Heart left ventricle (tissue), 16 donors: ENCODE results near the gene MAP1B. TPM values are rescaled to one million over a fixed set of nuclear protein-coding genes. Genes with fewer than 3 reads are reported as not detected.

Source experiments
- ATAC-seq, 4 donors: fragments of 200-7000 bp; cut with Tn5 transposase; one replicate each; pipeline ENCODE4 v1.9.1; 2020 to 2022; ENCODE audit warnings: moderate library complexity in 4 of 4, mild to moderate bottlenecking in 3 of 4, moderate number of reproducible peaks in 1 of 4
- DNase-seq, 5 donors: peaks; one replicate each; pipeline ENCODE4 v3.0.0-alpha.2; 2020
- H3K27ac ChIP-seq, 12 donors: fragments of 200-600 bp; sonication (generic) in 4 of 12; one replicate each; pipeline versions ENCODE4 v1.5.0 to v1.8.0; 2016 to 2022; ENCODE audit warnings: mild to moderate bottlenecking in 2 of 12
- H3K27me3 ChIP-seq, 9 donors: fragments of 200-600 bp; sonication (generic) in 2 of 9; one replicate each; pipeline versions ENCODE4 v1.5.1 to v1.8.0; 2016 to 2022; ENCODE audit warnings: mild to moderate bottlenecking in 3 of 9
- H3K36me3 ChIP-seq, 9 donors: fragments of 200-600 bp; sonication (generic) in 2 of 9; one replicate each; pipeline versions ENCODE4 v1.5.0 to v1.8.0; 2018 to 2022; ENCODE audit warnings: mild to moderate bottlenecking in 2 of 9
- H3K4me1 ChIP-seq, 12 donors: fragments of 200-600 bp; sonication (generic) in 4 of 12; one replicate each; pipeline versions ENCODE4 v1.5.0 to v1.8.0; 2016 to 2022; ENCODE audit warnings: mild to moderate bottlenecking in 3 of 12
- H3K4me3 ChIP-seq, 12 donors: fragments of 200-600 bp; sonication (generic) in 4 of 12; one replicate each; pipeline versions ENCODE4 v1.5.0 to v1.8.0; 2017 to 2022; ENCODE audit warnings: mild to moderate bottlenecking in 9 of 12, moderate library complexity in 4 of 12
- H3K9me3 ChIP-seq, 12 donors: fragments of 200-600 bp; sonication (generic) in 4 of 12; one replicate each; pipeline versions ENCODE4 v1.5.0 to v1.8.0; 2016 to 2022; ENCODE audit warnings: mild to moderate bottlenecking in 1 of 12
- CTCF ChIP-seq, 12 donors: fragments of 200-600 bp; sonication (generic) in 4 of 12; IDR thresholded peaks; one replicate each; pipeline versions ENCODE4 v1.5.0 to v1.8.0; 2018 to 2022; ENCODE audit warnings: antibody characterized with exemption in 12 of 12, mild to moderate bottlenecking in 5 of 12
- POLR2A ChIP-seq, 2 donors: fragments of 450-650 bp; IDR thresholded peaks; one replicate each; pipeline ENCODE4 v1.6.1; 2017; ENCODE audit warnings: antibody characterized with exemption in 2 of 2, mild to moderate bottlenecking in 2 of 2, moderate library complexity in 2 of 2
- WGBS, 4 donors: extraction: QIAGEN DNeasy Blood & Tissue Kit in 2 of 4; methylation state at CpG; one replicate each; pipeline versions ENCODE4 v1.1.5 to v1.1.7; 2013 to 2018; 5-methylcytosine and 5-hydroxymethylcytosine counted together
- intact Hi-C, 10 donors: fragments of 100-400 bp; cut with DNase I; formaldehyde crosslinking; loops; one replicate each; pipeline versions ENCODE4 v1.11.1 to v1.14.2; 2022
- polyA plus RNA-seq, 2 donors: library from polyadenylated mRNA; stranded (reverse); fragments of 200-250 nt; gene quantifications; one replicate each; pipeline ENCODE4 v1.2.3, GENCODE V29; 2013
- total RNA-seq, 9 donors: library from RNA; depleted of rRNA in 2 of 9; stranded (reverse); fragments of >200 nt in 2 of 9; fragmentation: NEBNext Ultra II Directional in 3 of 9; extraction: Animal tissue kit (Norgen Biotek cat#: 25700) in 3 of 9; gene quantifications; one replicate each; pipeline versions ENCODE4 v1.1.0 to v1.2.4, GENCODE V29; 2016 to 2023
- donor health status: ischemic (EF 13 %, LVEDD 7.1; RV severe dilation, severe dysfunction).
- donor health status: healthy with polysubstance abuse.
- donor health status: DM: no; HTN: yes; CAD: no.
- donor health status: DM: no; HTN: no; CAD: no.
- donor health status: ischemic (EF 25% LVEDD 6.9; RV normal size, moderate dysfunction).
- donor health status: ischemic (EF 25% LVEDD 5.7; RV mildly dilated, moderate dysfunction).
- donor health status: healthy.
- donor health status: DM: yes; HTN: yes; CAD: no.
- donor health status: ischemic (EF 35%, LVEDD 5.7; RV mildly dilated, moderate dysfunction).
- donor health status: nonischemic (EF 11% LVEDD 7.7; RV severe dilation, severe dysfunction).
- donor health status: DM: yes; HTN: yes; CAD: no.
- donor health status: PGD.
- donor health status: ischemic (EF 29% LVEDD 5.4; RV normal size, mild dysfunction).
- donor health status: nonischemic (EF 23%, LVEDD 6.1; RV moderate dilation, normal function).

The MAP1B gene
- total and polyA plus RNA-seq, 11 donors, result 10.1 to 603 (median 133) TPM

- Histone ChIP-seq H3K9me3 (no peaks in the 10 kb centered on the region), H3K36me3 (peaks cover 0 to 4% (median 0%) of the 10 kb centered on the region in 9 donors), H3K27me3 (peaks cover 0 to 3% (median 0%) of the 10 kb centered on the region in 9 donors), H3K4me3 (no peak overlapping the region), H3K27ac (peak overlapping the region in 11 of 12 donors; percentile 10 to 71 (median 53)), H3K4me1 (peaks cover 0 to 92% (median 26%) of the 10 kb centered on the region in 12 donors)
- TF ChIP-seq POLR2A (IDR thresholded peaks at IDR 0.05), result no peak
- DNase-seq (peak in 3 of 5 donors; percentile 42 to 62 (median 59)), ATAC-seq (peak; percentile 54 to 80 (median 76))
- intact Hi-C loops, result loop anchor here in 1 of 10 donors (10.0 kb wide), 1 partner anchor 133 kb away; no protein-coding TSS in a partner anchor
- WGBS, 4 donors, result 46 to 59% (median 52%) methylated on average over 8 of the region's 8 CpGs
Measured at GRCh38 chr5:72141440-72142355, 34.4 kb downstream of the MAP1B start.

DNA sequence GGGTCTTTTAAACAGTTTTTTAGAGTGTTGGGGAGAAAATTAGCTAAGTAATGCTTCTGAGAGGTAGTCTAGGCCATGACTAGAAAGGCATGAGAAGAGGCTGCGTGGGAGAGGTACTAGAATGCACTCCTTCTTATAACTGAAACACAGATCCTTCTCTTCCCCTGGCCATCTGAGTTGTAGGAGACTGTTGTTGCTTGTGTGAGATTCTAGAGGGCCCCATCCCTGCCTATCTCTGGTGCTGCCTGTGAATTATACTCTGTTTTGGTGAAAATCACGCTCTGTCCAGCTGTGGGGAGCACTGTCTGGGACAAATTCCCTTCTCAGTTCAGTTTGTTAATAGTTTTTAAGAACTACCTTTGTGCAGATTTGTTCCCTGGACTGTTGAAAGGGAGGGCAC lies 37.5 kb downstream of the MAP1B start:
- intact Hi-C loops, result loop anchor here in 1 of 10 donors (10.0 kb wide), 1 partner anchor 130 kb away; no protein-coding TSS in a partner anchor
- 91 to 95% (median 94%) methylated on average over 2 of the region's 2 CpGs for WGBS, 4 donors
- H3K36me3 ChIP-seq, result peaks cover 0 to 15% (median 6%) of the 10 kb centered on the region in 9 donors
- peaks cover 0 to 69% (median 17%) of the 10 kb centered on the region in 12 donors for H3K4me1 ChIP-seq
- TF ChIP-seq POLR2A (IDR thresholded peaks at IDR 0.05) (no peak), CTCF (IDR thresholded peaks at IDR 0.05) (no peak)
- H3K27me3 ChIP-seq, result peaks cover 0 to 3% (median 0%) of the 10 kb centered on the region in 9 donors
- DNase-seq, result no peak
- no peak for ATAC-seq
- no peaks in the 10 kb centered on the region for H3K9me3 ChIP-seq
- no peak overlapping the region for H3K4me3 ChIP-seq
- H3K27ac ChIP-seq, result peak overlapping the region in 1 of 12 donors; percentile 46

DNA sequence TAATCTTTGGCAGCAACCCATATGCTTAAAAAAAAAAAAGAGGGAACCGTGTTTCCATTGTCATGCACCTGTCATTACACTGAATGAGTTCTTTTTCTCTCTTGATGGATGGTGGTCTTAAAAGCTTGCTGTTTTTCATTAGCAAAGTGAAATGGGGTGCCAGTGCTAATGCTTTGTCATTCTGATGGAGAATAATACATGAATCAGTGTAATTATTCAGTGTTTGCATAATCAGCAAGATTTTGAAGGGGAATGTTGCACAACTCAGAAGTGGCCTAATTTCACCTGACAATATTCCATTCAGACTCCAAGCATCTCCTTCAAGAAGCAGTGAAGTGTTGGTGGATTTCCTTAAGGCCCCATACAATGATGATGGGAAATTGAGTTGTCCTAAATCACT lies 38.1 kb downstream of the MAP1B start:
- no peak for DNase-seq
- TF ChIP-seq POLR2A (IDR thresholded peaks at IDR 0.05) (no peak), CTCF (IDR thresholded peaks at IDR 0.05) (no peak)
- Histone ChIP-seq H3K9me3 (no peaks in the 10 kb centered on the region), H3K4me3 (no peak overlapping the region), H3K4me1 (peaks cover 0 to 72% (median 17%) of the 10 kb centered on the region in 12 donors), H3K27ac (no peak overlapping the region), H3K27me3 (peaks cover 0 to 3% (median 0%) of the 10 kb centered on the region in 9 donors), H3K36me3 (peaks cover 0 to 15% (median 6%) of the 10 kb centered on the region in 9 donors)
- no peak for ATAC-seq
- 42 to 51% (median 49%) methylated on average over 1 of the region's 1 CpG for WGBS, 4 donors
- intact Hi-C loops, result loop anchor here in 1 of 10 donors (10.0 kb wide), 1 partner anchor 129 kb away; no protein-coding TSS in a partner anchor

DNA sequence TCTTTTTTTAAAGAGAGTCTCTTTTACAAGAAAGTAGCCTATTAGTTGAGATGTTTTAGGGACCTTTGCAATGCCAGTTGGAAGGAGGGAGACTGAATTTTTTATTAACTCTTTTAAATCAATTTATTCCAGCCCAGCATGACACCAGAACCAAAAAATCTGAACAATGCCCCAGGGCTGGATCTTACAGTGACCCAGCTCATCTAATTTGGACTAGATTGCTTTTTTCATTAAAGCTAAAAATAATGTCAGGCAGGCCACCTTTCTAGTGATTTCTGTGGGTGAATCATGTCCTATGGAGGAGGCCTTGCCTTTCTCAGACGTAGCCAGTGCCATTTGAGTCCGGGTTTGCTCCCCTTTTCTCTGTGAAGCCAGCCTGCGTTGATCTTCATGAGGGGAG lies 38.8 kb downstream of the MAP1B start:
- Histone ChIP-seq H3K27me3 (peaks cover 0 to 3% (median 0%) of the 10 kb centered on the region in 9 donors), H3K36me3 (peaks cover 0 to 15% (median 6%) of the 10 kb centered on the region in 9 donors), H3K4me3 (no peak overlapping the region), H3K4me1 (peaks cover 0 to 70% (median 18%) of the 10 kb centered on the region in 12 donors), H3K9me3 (no peaks in the 10 kb centered on the region), H3K27ac (no peak overlapping the region)
- ATAC-seq (no peak), DNase-seq (no peak)
- intact Hi-C loops, result loop anchor here in 1 of 10 donors (10.0 kb wide), 1 partner anchor 129 kb away; no protein-coding TSS in a partner anchor
- no peak for TF ChIP-seq POLR2A (IDR thresholded peaks at IDR 0.05)
- TF ChIP-seq CTCF (IDR thresholded peaks at IDR 0.05), result no peak
- whole genome bisulfite sequencing, 4 donors, result 88 to 95% (median 93%) methylated on average over 3 of the region's 3 CpGs
